Activated CD4-positive, alpha-beta T cell treated with anti-CD3 and anti-CD28 coated beads for 36 hours (primary cell): ENCODE data around the gene ZFPM1. TPM values are rescaled to one million over a fixed set of nuclear protein-coding genes. Genes with fewer than 3 reads are reported as not detected.

Experiments used
- ATAC-seq: fragments of 200-7000 bp; cut with Tn5 transposase; one replicate; pipeline ENCODE4 v1.10.0; 2021; ENCODE audit warnings: mild to moderate bottlenecking, moderate library complexity
- CTCF ChIA-PET: fragments of 350-600 bp; sonication (Branson Sonifier 250); formaldehyde crosslinking; loops from one replicate; lab custom pipeline; 2021; ENCODE audit warnings: antibody characterized with exemption; lab: Charles Lee
- POLR2A ChIA-PET: fragments of 350-600 bp; sonication (Branson Sonifier 250); formaldehyde crosslinking; loops from one replicate; lab custom pipeline; 2021; ENCODE audit warnings: antibody characterized with exemption, inconsistent platforms; lab: Charles Lee
- DNase-seq: peaks from one replicate; pipeline ENCODE4 v3.0.0-alpha.2; 2020
- H3K27ac Mint-ChIP-seq: one replicate; pipeline ENCODE4 v1.8.0; 2021; ENCODE audit warnings: mixed read lengths
- H3K27me3 Mint-ChIP-seq: one replicate; pipeline ENCODE4 v1.8.0; 2021; ENCODE audit warnings: mixed read lengths
- H3K36me3 Mint-ChIP-seq: one replicate; pipeline ENCODE4 v1.8.0; 2021; ENCODE audit warnings: low read depth, mixed read lengths
- H3K4me1 Mint-ChIP-seq: one replicate; pipeline ENCODE4 v1.8.0; 2021; ENCODE audit warnings: mixed read lengths
- H3K4me3 Mint-ChIP-seq: one replicate; pipeline ENCODE4 v1.8.0; 2021; ENCODE audit warnings: mild to moderate bottlenecking, moderate library complexity, mixed read lengths
- H3K9me3 Mint-ChIP-seq: one replicate; pipeline ENCODE4 v1.8.0; 2021; ENCODE audit warnings: low read depth, mixed read lengths
- intact Hi-C, 2 experiments: fragments of 100-400 bp; cut with DNase I in 1 of 2; cut with micrococcal nuclease in 1 of 2; formaldehyde crosslinking; loops; one replicate each; pipeline versions ENCODE4 v1.14.2 to v1.15.1; 2022 to 2024; cut with DNase I, micrococcal nuclease
- total RNA-seq, 2 experiments: library from RNA; stranded (reverse); gene quantifications; one replicate each; pipeline ENCODE4 v1.2.3, GENCODE V29; 2021

The ZFPM1 gene
- total RNA-seq, 2 experiments from 2014 or later = 9.9 to 12.6 TPM

GRCh38 chr16:88445583-88445960, 7.5 kb upstream of the ZFPM1 start:
- no peak overlapping the region for H3K4me3 Mint-ChIP-seq
- no peak overlapping the region for H3K27ac Mint-ChIP-seq
- H3K4me1 Mint-ChIP-seq = peaks cover 3% of the 10 kb centered on the region
- DNase-seq (no peak), ATAC-seq (no peak)
- no peaks in the 10 kb centered on the region for H3K27me3 Mint-ChIP-seq
- no peaks in the 10 kb centered on the region for H3K9me3 Mint-ChIP-seq
- ChIA-PET CTCF (interaction anchor here (1.0 kb wide), 1 partner anchor 256 kb away, joined by 3 read pairs; no protein-coding TSS in a partner anchor), POLR2A (no interaction called here)
- no peaks in the 10 kb centered on the region for H3K36me3 Mint-ChIP-seq
- intact Hi-C loops = no loop called here

GRCh38 chr16:88446061-88446460, 7.0 kb upstream of the ZFPM1 start:
- Mint-ChIP-seq H3K4me3 (no peak overlapping the region), H3K27ac (no peak overlapping the region), H3K27me3 (no peaks in the 10 kb centered on the region), H3K4me1 (peaks cover 3% of the 10 kb centered on the region), H3K36me3 (no peaks in the 10 kb centered on the region), H3K9me3 (no peaks in the 10 kb centered on the region)
- no peak for DNase-seq
- ChIA-PET POLR2A (interaction anchor here (0.5 kb wide), 1 partner anchor 833 kb away, joined by 4 read pairs; no protein-coding TSS in a partner anchor), CTCF (no interaction called here)
- intact Hi-C loops = no loop called here
- ATAC-seq = no peak

GRCh38 chr16:88446736-88447135, 6.3 kb upstream of the ZFPM1 start:
- intact Hi-C loops = no loop called here
- ChIA-PET CTCF (no interaction called here), POLR2A (interaction anchor here (0.6 to 0.7 kb wide), 2 partner anchors 9 to 10 kb away, joined by 3 to 4 read pairs; no protein-coding TSS in a partner anchor)
- peaks cover 4% of the 10 kb centered on the region for H3K4me1 Mint-ChIP-seq
- H3K27me3 Mint-ChIP-seq = no peaks in the 10 kb centered on the region
- no peak overlapping the region for H3K4me3 Mint-ChIP-seq
- DNase-seq (no peak), ATAC-seq (no peak)
- H3K27ac Mint-ChIP-seq = no peak overlapping the region
- no peaks in the 10 kb centered on the region for H3K9me3 Mint-ChIP-seq
- no peaks in the 10 kb centered on the region for H3K36me3 Mint-ChIP-seq

GRCh38 chr16:88447881-88448280, 5.2 kb upstream of the ZFPM1 start:
- Mint-ChIP-seq H3K9me3 (no peaks in the 10 kb centered on the region), H3K36me3 (no peaks in the 10 kb centered on the region), H3K27me3 (no peaks in the 10 kb centered on the region), H3K4me3 (no peak overlapping the region), H3K27ac (no peak overlapping the region), H3K4me1 (peaks cover 11% of the 10 kb centered on the region)
- ATAC-seq (no peak), DNase-seq (no peak)
- ChIA-PET POLR2A (no interaction called here), CTCF (interaction anchor here (1.2 kb wide), 1 partner anchor 115 kb away, joined by 4 read pairs; no protein-coding TSS in a partner anchor)
- intact Hi-C loops = no loop called here

- Mint-ChIP-seq H3K27ac (no peak overlapping the region), H3K4me3 (no peak overlapping the region), H3K36me3 (no peaks in the 10 kb centered on the region), H3K9me3 (no peaks in the 10 kb centered on the region), H3K4me1 (peaks cover 8% of the 10 kb centered on the region), H3K27me3 (no peaks in the 10 kb centered on the region)
- DNase-seq (no peak), ATAC-seq (no peak)
- ChIA-PET CTCF (interaction anchor here (0.5 to 1.5 kb wide), 3 partner anchors 11 to 716 kb away, joined by 3 to 6 read pairs (median 4); no protein-coding TSS in a partner anchor), POLR2A (no interaction called here)
- intact Hi-C loops = no loop called here
Observed at GRCh38 chr16:88448461-88449266, 4.4 kb upstream of the ZFPM1 start.

GRCh38 chr16:88449267-88449561, 3.9 kb upstream of the ZFPM1 start:
- H3K4me3 Mint-ChIP-seq = no peak overlapping the region
- POLR2A ChIA-PET = no interaction called here
- no peak for ATAC-seq
- intact Hi-C loops = no loop called here
- no peak overlapping the region for H3K27ac Mint-ChIP-seq
- CTCF ChIA-PET = interaction anchor here (0.5 to 1.5 kb wide), 2 partner anchors 11 to 716 kb away, joined by 3 to 6 read pairs; no protein-coding TSS in a partner anchor
- no peak for DNase-seq
- no peaks in the 10 kb centered on the region for H3K9me3 Mint-ChIP-seq
- H3K36me3 Mint-ChIP-seq = no peaks in the 10 kb centered on the region
- peaks cover 8% of the 10 kb centered on the region for H3K4me1 Mint-ChIP-seq
- no peaks in the 10 kb centered on the region for H3K27me3 Mint-ChIP-seq

GRCh38 chr16:88451586-88452481, 1.2 kb upstream of the ZFPM1 start:
- H3K36me3 Mint-ChIP-seq = no peaks in the 10 kb centered on the region
- ATAC-seq (no peak), DNase-seq (peak; percentile 50)
- peaks cover 16% of the 10 kb centered on the region for H3K4me1 Mint-ChIP-seq
- POLR2A ChIA-PET = interaction anchor here (1.0 kb wide), 1 partner anchor 84 kb away, joined by 3 read pairs; no protein-coding TSS in a partner anchor
- H3K4me3 Mint-ChIP-seq = peak overlapping the region; percentile 74
- intact Hi-C loops = loop anchor here (1.0 to 10.0 kb wide), 18 partner anchors 82 to 1523 kb away; partner anchors contain the start of genes ZCCHC14 (in 2 of the 2), CYBA (in 1 of the 2), KLHDC4 (in 1 of the 2) and MAP1LC3B (in 1 of the 2)
- H3K27ac Mint-ChIP-seq = peak overlapping the region; percentile 78
- H3K27me3 Mint-ChIP-seq = no peaks in the 10 kb centered on the region
- no peaks in the 10 kb centered on the region for H3K9me3 Mint-ChIP-seq
- CTCF ChIA-PET = interaction anchor here (0.8 to 2.0 kb wide), 2 partner anchors 14 to 23 kb away, joined by 3 to 12 read pairs; no protein-coding TSS in a partner anchor

GRCh38 chr16:88452482-88453216, 431 bp upstream of the ZFPM1 start:
- DNase-seq (peak; percentile 100), ATAC-seq (peak; percentile 68)
- Mint-ChIP-seq H3K4me3 (peak overlapping the region; percentile 74), H3K9me3 (no peaks in the 10 kb centered on the region), H3K4me1 (peaks cover 24% of the 10 kb centered on the region), H3K36me3 (no peaks in the 10 kb centered on the region), H3K27ac (peak overlapping the region; percentile 78), H3K27me3 (no peaks in the 10 kb centered on the region)
- POLR2A ChIA-PET = interaction anchor here (0.5 to 1.0 kb wide), 3 partner anchors 83 to 1120 kb away, joined by 3 to 5 read pairs (median 3); partner anchors contain the start of gene ZC3H18
- CTCF ChIA-PET = interaction anchor here (0.6 to 2.0 kb wide), 3 partner anchors 14 to 285 kb away, joined by 3 to 12 read pairs (median 3); no protein-coding TSS in a partner anchor
- intact Hi-C loops = loop anchor here (1.0 to 10.0 kb wide), 25 partner anchors 82 to 1522 kb away; partner anchors contain the start of genes CYBA (in 2 of the 2), ZCCHC14 (in 2 of the 2), APRT (in 1 of the 2) and BANP (in 1 of the 2)

GRCh38 chr16:88453611-88454522, 787 bp downstream of the ZFPM1 start:
- POLR2A ChIA-PET = interaction anchor here (0.5 kb wide), 1 partner anchor 1118 kb away, joined by 3 read pairs; no protein-coding TSS in a partner anchor
- DNase-seq = peak; percentile 55
- H3K27ac Mint-ChIP-seq = peak overlapping the region; percentile 94
- no peaks in the 10 kb centered on the region for H3K9me3 Mint-ChIP-seq
- no peaks in the 10 kb centered on the region for H3K27me3 Mint-ChIP-seq
- H3K4me3 Mint-ChIP-seq = peak overlapping the region; percentile 85
- H3K36me3 Mint-ChIP-seq = no peaks in the 10 kb centered on the region
- intact Hi-C loops = loop anchor here (1.0 to 10.0 kb wide), 22 partner anchors 15 to 1521 kb away; partner anchors contain the start of genes CYBA (in 2 of the 2), ZCCHC14 (in 2 of the 2), APRT (in 1 of the 2) and BANP (in 1 of the 2)
- CTCF ChIA-PET = interaction anchor here (0.6 to 1.0 kb wide), 2 partner anchors 16 to 588 kb away, joined by 3 read pairs; no protein-coding TSS in a partner anchor
- H3K4me1 Mint-ChIP-seq = peaks cover 27% of the 10 kb centered on the region
- ATAC-seq = no peak
